Stimulated activated CD8-positive, alpha-beta memory T cell treated with anti-CD3 and anti-CD28 coated beads, Interleukin-4, amount 100 ng/mL, for 24 hours (primary cell): ENCODE results near the gene STEEP1.

ENCODE experiments used
- DNase-seq: peaks from one replicate; pipeline ENCODE4 v3.0.0-alpha.2; 2020; ENCODE audit warnings: low read depth

Gene STEEP1

DNA sequence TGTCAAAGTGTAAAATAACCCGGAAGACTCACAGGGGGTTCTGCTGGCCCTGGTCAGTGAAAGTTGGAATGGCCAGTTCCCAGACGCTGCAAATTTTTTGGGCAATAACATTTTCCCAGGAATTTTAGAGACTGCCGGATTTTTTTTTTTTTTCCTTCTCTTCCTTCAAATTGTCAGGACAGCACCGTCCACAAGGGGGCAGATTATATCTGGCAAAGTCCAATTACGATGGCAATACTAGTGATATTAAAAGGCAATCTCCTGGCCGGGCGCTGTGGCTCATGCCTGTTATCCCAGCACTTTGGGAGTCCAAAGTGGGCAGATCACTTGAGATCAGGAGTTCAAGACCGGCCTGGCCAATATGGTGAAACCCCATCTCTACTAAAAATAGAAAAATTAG is 76.5 kb downstream of the STEEP1 start:
- DNase-seq, result no peak
